Measurements from ENCODE around the gene NUDT8.
"Not testable (repeated sequence)": the region's sequence is repeated elsewhere in the genome, so short reads cannot be mapped to it uniquely, and the experiment has no call there.

The NUDT8 gene

GRCh38 chr11:67611704-67612587 lies 17.8 kb downstream of the NUDT8 start:
- DNase-seq (ENCODE audit: low read depth), result no peak

GRCh38 chr11:67611165-67611564 lies 18.6 kb downstream of the NUDT8 start:
- no peak for DNase-seq (ENCODE audit: low read depth)

- DNase-seq (ENCODE audit: low read depth), result no peak
Measured at GRCh38 chr11:67610302-67610868, 19.4 kb downstream of the NUDT8 start.

DNA sequence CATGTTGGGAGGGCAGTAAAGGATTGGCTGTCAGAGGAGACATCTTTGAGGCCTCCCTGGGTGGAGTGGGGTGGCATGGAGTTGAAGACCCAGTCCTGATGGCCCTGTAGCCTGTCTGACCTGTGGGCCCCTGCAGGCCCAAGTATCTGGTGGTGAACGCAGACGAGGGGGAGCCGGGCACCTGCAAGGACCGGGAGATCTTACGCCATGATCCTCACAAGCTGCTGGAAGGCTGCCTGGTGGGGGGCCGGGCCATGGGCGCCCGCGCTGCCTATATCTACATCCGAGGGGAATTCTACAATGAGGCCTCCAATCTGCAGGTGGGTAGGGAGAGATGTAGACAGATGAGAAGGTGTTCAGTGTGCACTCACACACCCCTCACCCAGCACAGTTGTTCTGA lies 20.4 kb downstream of the NUDT8 start:
- no peak for DNase-seq (ENCODE audit: low read depth)

DNA sequence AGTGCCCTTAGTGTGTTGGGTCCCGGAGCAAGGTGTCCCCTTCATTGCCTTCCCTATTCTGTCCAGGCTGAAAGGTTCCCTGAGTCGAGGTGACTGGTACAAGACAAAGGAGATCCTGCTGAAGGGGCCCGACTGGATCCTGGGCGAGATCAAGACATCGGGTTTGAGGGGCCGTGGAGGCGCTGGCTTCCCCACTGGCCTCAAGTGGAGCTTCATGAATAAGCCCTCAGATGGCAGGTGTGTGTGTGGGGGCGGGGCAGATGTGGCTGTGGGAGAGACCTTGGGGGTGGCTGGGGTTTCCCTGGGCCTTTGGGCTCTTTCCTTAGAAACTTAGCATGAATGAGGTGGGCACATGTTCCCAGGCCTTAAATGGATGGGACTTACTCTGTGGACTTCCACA lies 21.3 kb downstream of the NUDT8 start:
- no peak for DNase-seq (ENCODE audit: low read depth)

DNA sequence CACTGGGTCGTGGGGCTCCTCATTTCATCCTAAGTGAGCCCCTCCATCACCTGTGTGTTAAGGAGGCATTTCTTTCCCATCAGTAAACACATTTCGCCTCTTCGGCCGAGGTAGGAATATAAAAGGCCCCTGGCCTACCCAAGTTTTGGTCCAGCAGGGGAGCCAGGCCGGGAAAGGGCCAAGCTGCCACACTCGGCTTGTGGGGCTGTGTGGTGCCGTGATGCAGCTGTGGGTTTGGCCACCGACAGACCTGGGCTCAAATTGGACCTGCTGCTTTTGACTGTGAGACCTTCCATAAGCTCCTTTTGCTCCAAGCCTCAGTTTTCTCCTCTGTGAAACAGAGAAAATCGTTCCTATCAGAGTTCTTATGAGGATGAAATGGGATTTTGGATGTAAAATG lies 22.2 kb downstream of the NUDT8 start:
- no peak for DNase-seq (ENCODE audit: low read depth)

- peak; percentile 52 for DNase-seq (ENCODE audit: low read depth)
Measured at GRCh38 chr11:67606492-67607295, 23.0 kb downstream of the NUDT8 start, which contains the start of gene NDUFV1. TSS of gene NDUFV1 (plus strand) at chr11:67606936. CDS start at chr11:67607005, 69 bp downstream.

GRCh38 chr11:67606093-67606491 lies 23.6 kb downstream of the NUDT8 start:
- DNase-seq (ENCODE audit: low read depth), result peak; percentile 6

GRCh38 chr11:67605231-67606011 lies 24.3 kb downstream of the NUDT8 start:
- no peak for DNase-seq (ENCODE audit: low read depth)

DNA sequence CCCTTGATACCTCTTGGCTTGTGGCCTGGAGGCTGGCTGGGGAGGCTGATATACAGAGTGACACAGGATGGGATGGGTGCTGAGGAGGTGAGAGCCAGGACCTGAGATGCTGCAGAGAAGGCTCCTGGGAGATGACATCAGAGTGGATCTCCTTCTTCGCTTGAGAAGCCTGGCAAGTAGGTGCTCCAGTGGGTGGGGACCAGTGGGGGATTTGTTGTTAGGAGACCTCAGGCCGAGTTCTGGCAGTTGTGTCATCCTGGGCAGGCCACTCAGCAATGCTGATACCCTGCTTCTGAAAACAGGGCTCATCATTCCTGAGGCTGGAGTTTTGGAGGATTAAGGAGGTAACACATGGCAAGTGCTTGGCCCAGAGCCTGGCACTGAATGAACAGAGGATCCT lies 24.9 kb downstream of the NUDT8 start:
- DNase-seq (ENCODE audit: low read depth), result no peak

GRCh38 chr11:67604119-67604518 lies 25.6 kb downstream of the NUDT8 start:
- DNase-seq (ENCODE audit: low read depth), result not testable (repeated sequence)

DNA sequence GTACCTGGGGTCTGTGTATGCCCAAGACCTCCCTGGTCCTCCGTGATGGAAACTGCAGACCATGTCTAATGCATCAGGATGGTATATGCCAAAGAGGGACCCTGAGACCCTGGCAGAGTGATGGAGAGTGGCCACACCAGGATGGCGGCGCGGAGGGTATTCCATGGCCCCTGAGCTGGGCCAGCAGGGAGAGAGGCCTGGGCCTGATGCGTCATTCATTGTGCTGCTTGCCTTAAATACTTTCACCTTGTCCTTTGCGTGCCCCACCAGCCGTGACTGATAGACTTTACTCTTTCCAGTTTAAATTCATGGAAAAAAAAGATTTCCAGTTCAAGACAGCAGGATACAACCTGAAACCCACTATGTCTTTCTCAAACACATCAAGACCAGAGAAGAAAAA lies 28.6 kb downstream of the NUDT8 start:
- DNase-seq (ENCODE audit: low read depth), result no peak

DNA sequence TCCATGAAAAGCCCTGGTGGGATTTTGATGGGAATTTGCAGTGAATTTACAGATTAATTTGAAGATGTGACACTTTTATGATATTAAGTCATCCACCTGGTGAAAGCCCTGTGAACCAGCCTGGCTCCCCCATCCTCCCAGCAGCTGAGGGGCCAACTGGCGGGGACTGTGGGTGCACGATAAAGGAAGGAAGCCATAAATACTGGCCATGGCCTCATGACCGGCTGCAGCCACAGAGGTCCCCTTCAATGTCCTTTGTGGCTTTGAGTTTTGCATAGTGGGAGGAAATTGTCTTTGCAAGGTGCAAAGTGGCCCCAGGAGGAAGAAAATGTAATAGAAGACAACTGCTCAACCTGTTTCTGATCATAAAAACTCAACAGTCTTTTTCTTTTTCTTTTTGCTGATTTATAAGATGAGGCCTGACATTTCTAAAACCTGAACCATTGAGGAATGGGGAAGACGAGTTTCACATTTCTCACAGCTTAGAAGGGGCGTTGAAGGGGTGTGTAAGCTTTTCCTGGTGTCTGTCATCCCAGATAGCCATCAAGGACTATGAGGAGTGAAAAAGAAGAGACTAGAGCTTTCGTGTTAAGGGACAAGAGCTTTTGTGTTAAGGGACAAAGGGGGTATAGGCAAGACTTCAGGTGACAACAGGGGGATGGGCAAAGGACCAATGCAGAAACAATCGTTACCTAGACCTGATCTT lies 29.3 kb downstream of the NUDT8 start:
- no peak for DNase-seq (ENCODE audit: low read depth)

- DNase-seq (ENCODE audit: low read depth), result no peak
Measured at GRCh38 chr11:67599149-67599548, 30.6 kb downstream of the NUDT8 start.

GRCh38 chr11:67597963-67598362 lies 31.8 kb downstream of the NUDT8 start:
- not testable (repeated sequence) for DNase-seq (ENCODE audit: low read depth)

GRCh38 chr11:67597458-67597857 lies 32.3 kb downstream of the NUDT8 start:
- DNase-seq (ENCODE audit: low read depth), result not testable (repeated sequence)

DNA sequence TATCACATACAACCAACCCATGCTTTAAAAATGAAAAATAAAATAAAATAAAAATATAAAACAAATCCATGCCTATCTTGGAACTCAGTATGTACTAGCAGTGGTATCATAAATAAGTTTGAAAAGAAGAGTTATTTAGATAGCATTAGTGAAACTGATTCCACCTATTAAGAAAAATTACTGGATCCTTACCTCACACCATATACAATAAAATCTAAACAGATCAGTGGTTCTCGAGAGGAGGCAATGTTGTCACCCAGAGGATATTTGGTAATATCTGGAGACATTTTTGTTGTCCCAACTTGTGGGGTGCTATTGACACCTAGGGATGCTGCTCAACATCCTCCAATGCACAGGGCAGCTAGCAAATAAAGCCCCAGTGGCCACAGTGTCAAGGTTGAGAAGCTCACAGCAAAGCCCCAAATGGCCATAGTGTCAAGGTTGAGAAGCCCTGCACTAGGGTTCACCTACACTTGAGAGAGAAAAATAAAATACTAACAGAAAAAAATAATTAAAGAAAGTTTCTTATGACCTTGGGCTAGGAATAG lies 32.9 kb downstream of the NUDT8 start:
- DNase-seq (ENCODE audit: low read depth), result no peak

DNA sequence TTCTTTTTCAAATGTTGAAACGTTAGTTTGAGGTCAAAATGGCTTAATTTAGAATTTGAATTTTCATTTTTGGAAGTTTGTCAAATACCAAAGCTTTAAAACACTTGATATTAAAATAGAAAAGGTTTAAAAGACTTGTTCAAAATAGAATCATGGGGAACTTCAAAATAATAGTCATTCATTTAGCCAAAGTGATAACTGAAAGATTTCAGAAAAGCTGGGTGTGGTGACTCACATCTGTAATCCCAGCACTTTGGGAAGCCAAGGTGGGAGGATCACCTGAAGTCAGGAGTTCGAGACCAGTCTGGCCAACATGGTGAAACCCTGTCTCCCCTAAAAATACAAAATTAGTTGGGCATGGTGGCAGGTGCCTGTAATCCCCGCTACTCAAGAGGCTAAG lies 35.3 kb downstream of the NUDT8 start:
- DNase-seq (ENCODE audit: low read depth), result no peak

- no peak for DNase-seq (ENCODE audit: low read depth)
Measured at GRCh38 chr11:67593565-67593905, 36.2 kb downstream of the NUDT8 start.

DNA sequence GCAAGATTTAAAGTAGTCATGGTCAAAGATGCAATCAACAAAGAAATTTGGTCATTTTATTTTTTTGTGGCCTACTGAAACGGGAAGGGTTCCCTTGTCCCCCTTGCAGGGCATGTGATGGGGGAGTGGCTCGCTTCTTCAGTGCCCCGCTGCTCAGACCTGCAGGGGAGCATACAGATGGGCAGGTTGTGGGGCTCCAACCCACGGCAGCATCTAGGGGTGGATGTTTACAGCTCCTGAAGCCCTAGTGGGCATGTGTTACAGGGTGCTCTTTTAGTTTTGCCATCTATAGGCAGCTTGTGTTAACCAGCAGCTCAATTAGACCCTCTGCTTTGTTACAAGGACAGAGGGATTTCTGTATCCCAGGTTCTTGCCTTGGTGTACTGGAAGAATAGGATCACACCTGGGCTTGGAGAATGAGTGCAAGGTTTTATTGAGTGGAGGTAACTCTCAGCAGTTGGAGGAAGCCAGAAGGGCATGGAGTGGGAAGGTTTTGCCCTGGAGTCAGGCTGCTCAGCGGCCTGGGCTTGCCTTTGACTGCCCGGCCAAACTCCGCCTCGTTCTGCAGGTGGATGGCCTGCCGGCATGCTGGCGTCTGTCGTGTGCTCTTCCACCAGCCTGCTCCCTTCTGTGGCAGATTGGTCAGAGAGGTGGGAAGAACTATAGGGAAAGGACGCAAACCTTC lies 36.7 kb downstream of the NUDT8 start:
- DNase-seq (ENCODE audit: low read depth), result no peak
